ENCODE data around the gene DCAF8L2.

- TF ChIP-seq REST (tag by site-specific recombination; IDR thresholded peaks at IDR 0.05) = no peak
- no peak for TF ChIP-seq CTCF (tag by site-specific recombination; IDR thresholded peaks at IDR 0.05)
- no peak for TF ChIP-seq TCF7L2 (IDR thresholded peaks at IDR 0.05; ENCODE audit: borderline replicate concordance, low read depth, low read length)
- no peak for TF ChIP-seq PRDM10 (tag by site-specific recombination; IDR thresholded peaks at IDR 0.05)
- no peak for TF ChIP-seq ZNF274 (IDR thresholded peaks at IDR 0.05; ENCODE audit: low read length)
- no peak for TF ChIP-seq ZNF274 (tag by site-specific recombination; IDR thresholded peaks at IDR 0.05; ENCODE audit: borderline replicate concordance)
- no peak for TF ChIP-seq ZNF785 (tag by site-specific recombination; IDR thresholded peaks at IDR 0.05)
- no peak for TF ChIP-seq ZNF175 (tag by site-specific recombination; IDR thresholded peaks at IDR 0.05)
- no peak for TF ChIP-seq ZNF362 (tag by site-specific recombination; IDR thresholded peaks at IDR 0.05)
- no peak for TF ChIP-seq ZNF26 (tag by site-specific recombination; IDR thresholded peaks at IDR 0.05)
- no peak for TF ChIP-seq YY1 (tag by site-specific recombination; IDR thresholded peaks at IDR 0.05)
These were observed 19.0 kb upstream of the DCAF8L2 start for GRCh38 chrX:27571164-27571563.

Measured in HEK293 (cell line).